ENCODE data around the gene ALG1.
"Not testable (repeated sequence)": the region's sequence is repeated elsewhere in the genome, so short reads cannot be mapped to it uniquely, and the experiment has no call there.

Gene ALG1

GRCh38 chr16:5044011-5044540 is 27.6 kb upstream of the ALG1 start:
- DNase-seq (ENCODE audit: low read depth): no peak
- no peak overlapping the region for H3K4me3 ChIP-seq (ENCODE audit: control insufficient read depth, low read depth, low read length)
- no peak for TF ChIP-seq CTCF (conservative IDR thresholded peaks at IDR 0.05; ENCODE audit: control insufficient read depth, insufficient read depth, low read depth, low read length)

- DNase-seq (ENCODE audit: low read depth); H3K4me3 ChIP-seq (ENCODE audit: control insufficient read depth, low read depth, low read length): not testable (repeated sequence)
Measured at GRCh38 chr16:5044581-5044980, 27.1 kb upstream of the ALG1 start.

GRCh38 chr16:5045499-5046115 is 26.0 kb upstream of the ALG1 start:
- DNase-seq (ENCODE audit: low read depth): no peak
- TF ChIP-seq CTCF (conservative IDR thresholded peaks at IDR 0.05; ENCODE audit: control insufficient read depth, insufficient read depth, low read depth, low read length): no peak
- no peak overlapping the region for H3K4me3 ChIP-seq (ENCODE audit: control insufficient read depth, low read depth, low read length)

GRCh38 chr16:5046914-5047313 is 24.7 kb upstream of the ALG1 start:
- DNase-seq (ENCODE audit: low read depth): no peak
- no peak overlapping the region for H3K4me3 ChIP-seq (ENCODE audit: control insufficient read depth, low read depth, low read length)
- TF ChIP-seq CTCF (conservative IDR thresholded peaks at IDR 0.05; ENCODE audit: control insufficient read depth, insufficient read depth, low read depth, low read length): no peak

- TF ChIP-seq CTCF (conservative IDR thresholded peaks at IDR 0.05; ENCODE audit: control insufficient read depth, insufficient read depth, low read depth, low read length): no peak
- no peak overlapping the region for H3K4me3 ChIP-seq (ENCODE audit: control insufficient read depth, low read depth, low read length)
- DNase-seq (ENCODE audit: low read depth): no peak
Measured at GRCh38 chr16:5054876-5055865, 16.5 kb upstream of the ALG1 start.

GRCh38 chr16:5056352-5056751 is 15.3 kb upstream of the ALG1 start:
- TF ChIP-seq CTCF (conservative IDR thresholded peaks at IDR 0.05; ENCODE audit: control insufficient read depth, insufficient read depth, low read depth, low read length): peak; percentile 46
- no peak overlapping the region for H3K4me3 ChIP-seq (ENCODE audit: control insufficient read depth, low read depth, low read length)
- DNase-seq (ENCODE audit: low read depth): peak; percentile 27

- DNase-seq (ENCODE audit: low read depth): no peak
- H3K4me3 ChIP-seq (ENCODE audit: control insufficient read depth, low read depth, low read length): no peak overlapping the region
- no peak for TF ChIP-seq CTCF (conservative IDR thresholded peaks at IDR 0.05; ENCODE audit: control insufficient read depth, insufficient read depth, low read depth, low read length)
Measured at GRCh38 chr16:5058476-5058875, 13.2 kb upstream of the ALG1 start.
